Activated T-cell treated with anti-CD3 and anti-CD28 coated beads for 4 hours (primary cell): ENCODE data around the gene KRT33A.
"Not testable (repeated sequence)": the region's sequence is repeated elsewhere in the genome, so short reads cannot be mapped to it uniquely, and the experiment has no call there.

Experiments used
- DNase-seq: peaks from one replicate; pipeline ENCODE4 v3.0.0-alpha.2; 2020

The KRT33A gene

GRCh38 chr17:41360296-41360995 lies 9.8 kb upstream of the KRT33A start:
- no peak for DNase-seq

- DNase-seq: no peak
Observed at GRCh38 chr17:41354536-41354935, 3.9 kb upstream of the KRT33A start.

GRCh38 chr17:41352597-41353366 lies 2.2 kb upstream of the KRT33A start:
- DNase-seq: no peak

- DNase-seq: no peak
Observed at GRCh38 chr17:41351177-41351576, 549 bp upstream of the KRT33A start.

GRCh38 chr17:41347869-41348760 lies 2.5 kb downstream of the KRT33A start:
- no peak for DNase-seq

GRCh38 chr17:41346421-41346820 lies 4.2 kb downstream of the KRT33A start:
- DNase-seq: not testable (repeated sequence)

- no peak for DNase-seq
Observed at GRCh38 chr17:41345992-41346391, 4.6 kb downstream of the KRT33A start.

- DNase-seq: no peak
Observed at GRCh38 chr17:41343029-41343428, 7.6 kb downstream of the KRT33A start.

- DNase-seq: no peak
Observed at GRCh38 chr17:41340934-41341861, 9.4 kb downstream of the KRT33A start.

- DNase-seq: no peak
Observed at GRCh38 chr17:41340494-41340893, 10.1 kb downstream of the KRT33A start.

GRCh38 chr17:41339571-41340172 lies 11.0 kb downstream of the KRT33A start:
- DNase-seq: no peak

GRCh38 chr17:41338961-41339485 lies 11.6 kb downstream of the KRT33A start:
- DNase-seq: peak; percentile 24

- DNase-seq: no peak
Observed at GRCh38 chr17:41335747-41336146, 14.9 kb downstream of the KRT33A start.

- DNase-seq: no peak
Observed at GRCh38 chr17:41334385-41335305, 16.0 kb downstream of the KRT33A start.

- no peak for DNase-seq
Observed at GRCh38 chr17:41333836-41334235, 16.8 kb downstream of the KRT33A start.

- DNase-seq: no peak
Observed at GRCh38 chr17:41333098-41333497, 17.5 kb downstream of the KRT33A start.

GRCh38 chr17:41332239-41332638 lies 18.4 kb downstream of the KRT33A start:
- no peak for DNase-seq

GRCh38 chr17:41331606-41332005 lies 19.0 kb downstream of the KRT33A start:
- DNase-seq: no peak

- DNase-seq: no peak
Observed at GRCh38 chr17:41329279-41329948, 21.2 kb downstream of the KRT33A start.

- DNase-seq: no peak
Observed at GRCh38 chr17:41328207-41328606, 22.4 kb downstream of the KRT33A start.
